Tongue (tissue), 2 donors: Measurements from ENCODE around the gene SMAP1. TPM values are rescaled to one million over a fixed set of nuclear protein-coding genes. Genes with fewer than 3 reads are reported as not detected.
A peak's percentile ranks its signal among the peaks of the same experiment; 100 is the strongest.
"Not testable (repeated sequence)": the region's sequence is repeated elsewhere in the genome, so short reads cannot be mapped to it uniquely, and the experiment has no call there.

Experiments
- DNase-seq: peaks from one replicate; pipeline ENCODE4 v3.0.0-alpha.2; 2015
- total RNA-seq: library from RNA; depleted of rRNA; stranded (reverse); fragments of >200 nt; gene quantifications from one replicate; pipeline ENCODE4 v1.2.3, GENCODE V29; 2014

The SMAP1 gene
- total RNA-seq, 1 donor from 2014 or later = 26.9 TPM

DNA sequence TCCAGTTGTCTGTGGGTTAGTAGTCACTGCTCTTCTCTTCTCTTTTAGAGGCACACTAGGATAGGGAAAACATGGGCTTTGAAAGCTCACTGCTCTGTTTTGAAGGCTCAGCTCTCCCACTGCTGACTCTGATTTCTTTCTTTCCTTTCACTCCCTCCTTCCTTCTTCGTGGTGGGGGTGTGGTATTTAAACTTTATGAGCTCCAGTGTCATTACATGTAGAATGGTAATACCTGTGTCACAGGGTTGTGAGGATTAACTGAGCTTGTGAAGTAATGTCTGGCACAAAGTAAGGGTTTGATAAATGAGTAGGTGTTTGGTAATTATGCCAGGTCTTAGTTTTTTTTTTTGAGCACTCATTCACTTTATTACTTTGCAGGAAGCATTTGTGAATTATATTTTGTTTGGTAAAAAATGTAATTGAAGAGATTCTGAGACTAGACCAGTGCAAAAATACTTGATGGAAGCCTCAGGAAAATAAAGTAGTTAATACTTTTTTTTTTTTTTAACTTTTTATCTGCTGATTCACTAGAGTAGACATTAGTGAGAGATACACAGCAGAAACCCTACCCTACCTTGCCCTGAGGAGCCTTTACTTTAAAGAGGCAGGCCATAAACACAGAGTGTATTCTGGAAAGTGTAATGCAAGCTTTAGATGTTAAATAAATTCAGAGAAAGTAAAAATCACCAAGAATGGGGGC is 17.3 kb downstream of the SMAP1 start:
- DNase-seq = no peak

- DNase-seq = no peak
These were observed 18.0 kb downstream of the SMAP1 start for GRCh38 chr6:70685494-70686180.

DNA sequence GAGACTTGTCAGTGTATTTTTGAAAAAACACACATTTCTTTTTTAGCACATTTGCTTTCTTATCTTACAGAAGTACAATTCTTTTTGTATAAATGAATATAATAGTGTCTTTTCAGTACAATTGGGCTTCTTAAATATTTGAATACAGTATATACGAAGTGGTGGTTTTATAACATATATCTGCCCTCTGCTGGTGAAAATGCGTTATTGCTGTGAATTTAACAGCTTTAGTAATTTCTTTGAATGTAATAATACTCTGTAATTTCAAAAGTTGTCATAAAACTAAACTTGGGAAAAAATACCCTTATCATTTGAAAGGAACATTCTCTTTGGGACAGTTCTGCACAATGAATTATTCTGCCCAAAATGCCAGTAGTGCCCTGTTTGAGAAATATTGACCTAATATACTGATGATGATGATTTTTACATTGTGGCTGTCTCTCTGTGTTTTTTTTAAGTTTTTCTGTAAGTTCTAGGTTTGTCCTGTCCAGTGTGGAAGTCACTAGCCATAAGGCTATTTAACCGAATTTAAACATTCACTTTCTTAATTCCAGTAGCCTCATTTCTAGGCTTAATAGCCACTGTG is 19.0 kb downstream of the SMAP1 start:
- DNase-seq = peak; percentile 70

- DNase-seq = no peak
These were observed 26.2 kb downstream of the SMAP1 start for GRCh38 chr6:70693887-70694286.

GRCh38 chr6:70694371-70694770 is 26.7 kb downstream of the SMAP1 start:
- DNase-seq = no peak

GRCh38 chr6:70700922-70701876 is 33.5 kb downstream of the SMAP1 start:
- no peak for DNase-seq

DNA sequence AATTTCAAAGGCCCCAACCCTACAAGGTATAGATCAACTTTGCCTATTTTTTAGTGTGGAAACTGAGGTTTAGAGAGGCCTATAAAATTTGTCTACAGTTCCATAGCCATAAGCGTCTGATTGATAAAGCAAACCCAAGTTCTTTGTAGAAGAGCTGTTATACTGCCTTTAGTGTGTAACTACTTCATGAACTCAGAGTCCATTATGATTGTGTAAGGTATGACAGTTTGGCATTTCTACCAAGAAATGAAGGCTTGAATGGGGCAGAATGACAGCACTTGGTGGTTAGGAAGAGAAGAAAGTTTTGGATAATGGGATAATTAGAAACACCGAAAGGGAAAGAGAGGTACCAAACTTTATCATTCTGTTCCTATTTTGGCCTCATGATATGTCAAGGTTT is 38.1 kb downstream of the SMAP1 start:
- no peak for DNase-seq

- peak; percentile 74 for DNase-seq
These were observed 38.9 kb downstream of the SMAP1 start for GRCh38 chr6:70706491-70707123.

DNA sequence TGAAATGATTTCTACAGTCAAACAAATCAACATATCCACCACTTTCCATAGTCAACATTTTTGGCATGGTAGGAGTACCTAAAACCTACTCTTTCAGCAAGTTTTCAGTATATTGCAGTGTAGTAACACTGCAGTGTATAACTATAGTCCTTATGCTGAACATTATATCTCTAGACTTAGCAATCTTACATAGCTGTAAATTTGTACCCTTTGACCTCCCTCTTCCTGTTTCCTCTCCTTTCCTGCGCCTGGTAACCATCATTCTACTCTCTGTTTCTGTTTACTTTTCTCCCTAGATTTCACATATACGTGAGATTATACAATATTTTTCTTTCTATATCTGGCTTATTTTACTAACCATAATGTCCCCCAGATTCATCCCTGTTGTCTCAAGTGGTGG is 40.2 kb downstream of the SMAP1 start:
- DNase-seq = no peak

GRCh38 chr6:70708448-70708847 is 40.8 kb downstream of the SMAP1 start:
- no peak for DNase-seq

GRCh38 chr6:70709826-70710225 is 42.1 kb downstream of the SMAP1 start:
- DNase-seq = no peak

DNA sequence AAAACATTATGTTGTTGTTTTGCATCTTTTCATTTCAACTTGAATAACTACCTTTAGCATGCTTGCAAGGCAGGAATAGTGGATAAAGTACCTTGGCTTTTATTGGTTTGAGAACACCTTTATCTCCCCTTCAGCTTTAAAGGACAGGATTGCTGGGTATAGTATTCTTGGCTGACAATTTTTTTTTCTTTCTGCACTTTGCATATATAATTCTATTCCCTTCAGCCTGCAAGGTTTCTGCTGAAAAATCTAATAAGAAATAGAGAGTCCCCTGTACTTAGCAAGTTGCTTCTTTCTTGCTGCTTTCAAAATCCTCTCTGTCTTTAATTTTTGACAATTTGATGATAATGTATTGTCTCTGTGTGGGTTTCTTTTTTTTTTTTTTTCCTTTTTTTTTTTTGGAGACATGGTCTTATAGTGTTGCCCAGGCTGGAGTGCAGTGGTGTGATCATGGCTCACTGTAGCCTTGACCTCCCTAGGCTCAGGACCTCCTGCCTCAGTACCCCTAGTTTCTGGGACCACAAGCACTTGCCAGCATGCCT is 47.1 kb downstream of the SMAP1 start:
- no peak for DNase-seq

- DNase-seq = no peak
These were observed 49.5 kb downstream of the SMAP1 start for GRCh38 chr6:70717038-70717801.

GRCh38 chr6:70724524-70724923 is 56.8 kb downstream of the SMAP1 start:
- DNase-seq = no peak

- no peak for DNase-seq
These were observed 58.2 kb downstream of the SMAP1 start for GRCh38 chr6:70725817-70726415.

DNA sequence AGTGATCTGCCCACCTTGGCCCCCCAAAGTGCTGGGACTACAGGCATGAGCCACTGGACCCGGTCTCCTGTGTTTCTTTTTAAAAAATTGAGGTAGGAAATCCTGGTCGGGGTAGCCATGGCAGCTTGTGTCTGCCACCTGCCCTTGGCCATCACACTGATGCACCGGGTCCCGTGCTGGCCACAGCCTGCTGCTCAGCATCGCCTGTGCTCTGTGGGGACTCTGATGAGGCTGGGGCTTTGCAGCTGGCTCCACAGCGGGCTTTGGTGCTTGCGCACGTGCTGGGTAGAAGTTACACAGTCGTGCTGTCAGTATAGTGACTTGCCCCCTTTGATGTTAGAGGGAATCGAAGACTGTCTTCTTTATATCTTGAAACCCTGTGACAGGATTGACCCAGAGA is 66.7 kb downstream of the SMAP1 start:
- DNase-seq = no peak

GRCh38 chr6:70734979-70735378 is 67.3 kb downstream of the SMAP1 start:
- DNase-seq = no peak

GRCh38 chr6:70735513-70735912 is 67.8 kb downstream of the SMAP1 start:
- no peak for DNase-seq

DNA sequence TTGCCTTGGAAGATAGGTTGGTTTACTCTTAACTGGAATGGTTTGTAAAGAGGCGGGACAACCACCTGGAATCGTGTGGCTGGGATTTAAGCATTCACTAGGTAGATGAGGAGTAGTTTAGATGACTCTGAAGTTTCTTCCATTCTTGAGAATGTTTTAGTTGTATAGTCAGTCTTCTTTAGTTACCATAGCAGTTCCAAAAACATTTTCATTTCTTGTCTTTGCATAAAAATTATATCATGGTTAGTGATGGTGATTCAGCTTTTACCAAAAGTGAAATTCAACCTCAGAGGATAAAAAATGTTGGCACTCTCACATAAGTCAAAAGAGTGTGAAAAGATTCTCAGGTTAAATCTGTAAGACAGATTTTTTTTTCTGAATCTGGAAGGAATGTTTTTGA is 70.3 kb downstream of the SMAP1 start:
- no peak for DNase-seq

DNA sequence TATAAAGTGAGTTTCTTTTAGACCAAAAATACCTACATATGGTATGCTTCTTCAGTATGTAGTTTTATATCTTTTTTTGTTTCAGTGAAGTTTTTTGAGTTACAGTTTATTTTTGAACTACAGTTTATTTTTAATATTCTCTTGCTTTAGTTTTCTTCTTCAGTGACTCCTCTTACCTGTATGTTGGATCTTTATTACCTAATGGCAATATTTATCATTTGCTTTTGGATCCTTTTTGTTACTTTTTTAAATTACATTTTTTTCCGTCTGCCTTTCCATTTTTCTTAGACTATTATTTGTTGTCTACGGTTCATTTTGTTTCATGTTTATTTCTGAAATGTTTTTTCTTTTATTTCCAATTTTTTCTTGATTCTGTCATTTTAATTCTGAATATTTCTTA is 71.9 kb downstream of the SMAP1 start:
- DNase-seq = no peak

- not testable (repeated sequence) for DNase-seq
These were observed 73.1 kb downstream of the SMAP1 start for GRCh38 chr6:70740746-70741145.
